Panc1 (cell line): ENCODE results near the gene MCCC1. TPM values are rescaled to one million over a fixed set of nuclear protein-coding genes. Genes with fewer than 3 reads are reported as not detected.

Experiments
- ATAC-seq: fragments of 200-7000 bp; cut with Tn5 transposase; 2 replicates; pipeline ENCODE4 v1.9.1; 2020; ENCODE audit warnings: mild to moderate bottlenecking, moderate library complexity
- BruUV-seq: library from RNA; stranded (reverse); fragments of 400-500 nt; replicated peaks from 2 replicates; lab custom pipeline; 2021; lab: Mats Ljungman, UMichigan
- CTCF ChIA-PET: fragments of 300-600 bp; sonication (Branson Sonifier 250); formaldehyde crosslinking; loops from one replicate; lab custom pipeline; 2022; ENCODE audit warnings: antibody characterized with exemption; lab: Charles Lee
- POLR2A ChIA-PET: fragments of 300-600 bp; sonication (Branson Sonifier 250); formaldehyde crosslinking; loops from one replicate; lab custom pipeline; 2022; ENCODE audit warnings: antibody characterized with exemption; lab: Charles Lee
- DNase-seq: peaks from one replicate; pipeline ENCODE4 v3.0.0-alpha.2; 2010; ENCODE audit warnings: low read depth, low spot score
- H3K27ac ChIP-seq: 2 replicates; pipeline ENCODE4 v1.5.1; 2011; ENCODE audit warnings: mild to moderate bottlenecking, low read length, inconsistent platforms
- H3K27me3 ChIP-seq: fragments of 200-500 bp; sonication (Bioruptor generic); 2 replicates; pipeline ENCODE4 v1.6.0; 2014; ENCODE audit warnings: low read length, inconsistent platforms; ENCODE audit not compliant: control insufficient read depth, insufficient read depth
- H3K36me3 ChIP-seq: fragments of 200-500 bp; sonication (Bioruptor generic); 2 replicates; pipeline ENCODE4 v1.5.1; 2014; ENCODE audit warnings: inconsistent platforms, mild to moderate bottlenecking, low read length, moderate library complexity; ENCODE audit not compliant: control insufficient read depth, insufficient read depth
- H3K4me1 ChIP-seq: 2 replicates; pipeline ENCODE4 v1.5.1; 2011; ENCODE audit warnings: inconsistent platforms, mild to moderate bottlenecking, low read length, moderate library complexity; ENCODE audit not compliant: control insufficient read depth, insufficient read depth
- H3K4me3 ChIP-seq, 2 experiments: 2 replicates each; pipeline ENCODE4 v1.5.1; 2011 to 2012; ENCODE audit warnings: low read depth in 2 of 2, low read length in 2 of 2, mild to moderate bottlenecking in 2 of 2, inconsistent platforms in 1 of 2, moderate library complexity in 1 of 2
- H3K9me3 ChIP-seq: fragments of 200-500 bp; sonication (Bioruptor generic); 2 replicates; pipeline ENCODE4 v1.5.1; 2014; ENCODE audit warnings: low read depth, mild to moderate bottlenecking, inconsistent platforms, low read length, moderate library complexity; ENCODE audit not compliant: control insufficient read depth, insufficient read depth
- CTCF ChIP-seq: fragments of 450-650 bp; IDR thresholded peaks from 2 replicates; pipeline ENCODE4 v1.5.1; 2017; ENCODE audit warnings: mild to moderate bottlenecking
- POLR2AphosphoS5 ChIP-seq: IDR thresholded peaks from 2 replicates; pipeline ENCODE4 v1.6.1; 2012; ENCODE audit warnings: mild to moderate bottlenecking, low read depth, low read length, moderate library complexity
- SIN3A ChIP-seq: IDR thresholded peaks from 2 replicates; pipeline ENCODE4 v1.6.1; 2012; ENCODE audit warnings: low read depth, mild to moderate bottlenecking, low read length, moderate library complexity, borderline replicate concordance; ENCODE audit not compliant: insufficient read depth
- TCF7L2 ChIP-seq: IDR thresholded peaks from 2 replicates; pipeline ENCODE4 v1.6.1; 2011; ENCODE audit warnings: mild to moderate bottlenecking, low read depth, low read length, inconsistent platforms
- in situ Hi-C: cut with HindIII; loops from 2 replicates; pipeline ENCODE4 v1.10.0; 2016; ENCODE audit warnings: low sequenced_read_pairs, low pct_unique_long_range_greater_than_20kb
- intact Hi-C: fragments of 100-400 bp; cut with micrococcal nuclease; formaldehyde crosslinking; loops from one replicate; pipeline ENCODE4 v1.10.0; 2022; ENCODE audit not compliant: unreplicated experiment
- total RNA-seq: library from RNA; stranded (reverse); gene quantifications from one replicate; pipeline ENCODE4 v1.2.1, GENCODE V29; 2021; ENCODE audit not compliant: unreplicated experiment
- TF ChIP-seq, protein P1 (sequence below), 2 experiments: IDR thresholded peaks; 2 replicates each; pipeline ENCODE4 v1.6.1; 2011 to 2012; ENCODE audit warnings: low read depth in 2 of 2, control low read depth in 1 of 2, low read length in 1 of 2, mild to moderate bottlenecking in 1 of 2, moderate library complexity in 1 of 2; ENCODE audit not compliant: insufficient read depth in 1 of 2

MCCC1 gene
- total RNA-seq, 1 experiment from 2014 or later = 24.2 TPM

- Histone ChIP-seq H3K4me3 (no peak overlapping the region), H3K27ac (no peak overlapping the region), H3K9me3 (no peaks in the 10 kb centered on the region), H3K36me3 (no peaks in the 10 kb centered on the region), H3K4me1 (no peaks in the 10 kb centered on the region), H3K27me3 (no peaks in the 10 kb centered on the region)
- DNase-seq (no peak), ATAC-seq (no peak)
- ChIA-PET CTCF (no interaction called here), POLR2A (no interaction called here)
- intact Hi-C loops (no loop called here), in situ Hi-C loops (no loop called here)
- TF ChIP-seq, protein P1, sequence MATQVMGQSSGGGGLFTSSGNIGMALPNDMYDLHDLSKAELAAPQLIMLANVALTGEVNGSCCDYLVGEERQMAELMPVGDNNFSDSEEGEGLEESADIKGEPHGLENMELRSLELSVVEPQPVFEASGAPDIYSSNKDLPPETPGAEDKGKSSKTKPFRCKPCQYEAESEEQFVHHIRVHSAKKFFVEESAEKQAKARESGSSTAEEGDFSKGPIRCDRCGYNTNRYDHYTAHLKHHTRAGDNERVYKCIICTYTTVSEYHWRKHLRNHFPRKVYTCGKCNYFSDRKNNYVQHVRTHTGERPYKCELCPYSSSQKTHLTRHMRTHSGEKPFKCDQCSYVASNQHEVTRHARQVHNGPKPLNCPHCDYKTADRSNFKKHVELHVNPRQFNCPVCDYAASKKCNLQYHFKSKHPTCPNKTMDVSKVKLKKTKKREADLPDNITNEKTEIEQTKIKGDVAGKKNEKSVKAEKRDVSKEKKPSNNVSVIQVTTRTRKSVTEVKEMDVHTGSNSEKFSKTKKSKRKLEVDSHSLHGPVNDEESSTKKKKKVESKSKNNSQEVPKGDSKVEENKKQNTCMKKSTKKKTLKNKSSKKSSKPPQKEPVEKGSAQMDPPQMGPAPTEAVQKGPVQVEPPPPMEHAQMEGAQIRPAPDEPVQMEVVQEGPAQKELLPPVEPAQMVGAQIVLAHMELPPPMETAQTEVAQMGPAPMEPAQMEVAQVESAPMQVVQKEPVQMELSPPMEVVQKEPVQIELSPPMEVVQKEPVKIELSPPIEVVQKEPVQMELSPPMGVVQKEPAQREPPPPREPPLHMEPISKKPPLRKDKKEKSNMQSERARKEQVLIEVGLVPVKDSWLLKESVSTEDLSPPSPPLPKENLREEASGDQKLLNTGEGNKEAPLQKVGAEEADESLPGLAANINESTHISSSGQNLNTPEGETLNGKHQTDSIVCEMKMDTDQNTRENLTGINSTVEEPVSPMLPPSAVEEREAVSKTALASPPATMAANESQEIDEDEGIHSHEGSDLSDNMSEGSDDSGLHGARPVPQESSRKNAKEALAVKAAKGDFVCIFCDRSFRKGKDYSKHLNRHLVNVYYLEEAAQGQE (IDR thresholded peaks at IDR 0.05; ENCODE audit: insufficient read depth in 1 of 2, low read depth in 2 of 2, low read length in 1 of 2) = no peak
- TF ChIP-seq POLR2AphosphoS5 (no peak), SIN3A (no peak), TCF7L2 (no peak), CTCF (no peak)
- BruUV-seq = no TSS peak
Measured at GRCh38 chr3:183144363-183144762, 45.1 kb upstream of the MCCC1 start.

- DNase-seq = no peak
- intact Hi-C loops = no loop called here
Measured at GRCh38 chr3:183142199-183142598, 42.9 kb upstream of the MCCC1 start.

More at GRCh38 chr3:183142199-183142598, 42.9 kb upstream of the MCCC1 start:
- no peak for TF ChIP-seq CTCF
- TF ChIP-seq TCF7L2 = no peak
- no peak for TF ChIP-seq SIN3A
- TF ChIP-seq, protein P1 (IDR thresholded peaks at IDR 0.05; ENCODE audit: insufficient read depth in 1 of 2, low read depth in 2 of 2, low read length in 1 of 2) = no peak
- no peak for TF ChIP-seq POLR2AphosphoS5
- in situ Hi-C loops = no loop called here
- ChIA-PET CTCF (no interaction called here), POLR2A (no interaction called here)
- Histone ChIP-seq H3K9me3 (no peaks in the 10 kb centered on the region), H3K4me3 (no peak overlapping the region), H3K36me3 (no peaks in the 10 kb centered on the region), H3K4me1 (no peaks in the 10 kb centered on the region), H3K27ac (no peak overlapping the region), H3K27me3 (no peaks in the 10 kb centered on the region)
- ATAC-seq = no peak
- BruUV-seq = no TSS peak
